ENCODE results near the gene ZNF575.

DNA sequence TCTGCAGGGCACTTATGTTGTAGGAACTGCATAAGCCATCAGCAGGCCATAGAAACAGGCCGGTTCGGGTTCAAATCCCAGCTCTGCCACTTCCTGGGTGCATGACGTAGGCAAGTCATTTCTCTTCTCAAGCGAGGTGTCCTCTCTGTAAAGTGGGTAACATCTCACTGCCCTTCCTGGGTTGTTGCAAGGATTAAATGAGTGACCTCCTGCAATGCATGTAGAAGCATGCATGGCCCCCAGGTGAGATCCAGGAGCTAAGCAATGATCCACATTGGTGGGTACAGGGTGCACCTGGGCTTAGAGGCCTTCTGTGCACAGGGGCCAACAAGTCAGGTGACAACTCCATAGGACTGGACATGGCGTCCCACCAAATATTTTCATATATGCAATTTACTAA lies 42.2 kb upstream of the ZNF575 start:
- TF ChIP-seq, protein P1, sequence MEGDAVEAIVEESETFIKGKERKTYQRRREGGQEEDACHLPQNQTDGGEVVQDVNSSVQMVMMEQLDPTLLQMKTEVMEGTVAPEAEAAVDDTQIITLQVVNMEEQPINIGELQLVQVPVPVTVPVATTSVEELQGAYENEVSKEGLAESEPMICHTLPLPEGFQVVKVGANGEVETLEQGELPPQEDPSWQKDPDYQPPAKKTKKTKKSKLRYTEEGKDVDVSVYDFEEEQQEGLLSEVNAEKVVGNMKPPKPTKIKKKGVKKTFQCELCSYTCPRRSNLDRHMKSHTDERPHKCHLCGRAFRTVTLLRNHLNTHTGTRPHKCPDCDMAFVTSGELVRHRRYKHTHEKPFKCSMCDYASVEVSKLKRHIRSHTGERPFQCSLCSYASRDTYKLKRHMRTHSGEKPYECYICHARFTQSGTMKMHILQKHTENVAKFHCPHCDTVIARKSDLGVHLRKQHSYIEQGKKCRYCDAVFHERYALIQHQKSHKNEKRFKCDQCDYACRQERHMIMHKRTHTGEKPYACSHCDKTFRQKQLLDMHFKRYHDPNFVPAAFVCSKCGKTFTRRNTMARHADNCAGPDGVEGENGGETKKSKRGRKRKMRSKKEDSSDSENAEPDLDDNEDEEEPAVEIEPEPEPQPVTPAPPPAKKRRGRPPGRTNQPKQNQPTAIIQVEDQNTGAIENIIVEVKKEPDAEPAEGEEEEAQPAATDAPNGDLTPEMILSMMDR (IDR thresholded peaks at IDR 0.05) = no peak
- no peak for TF ChIP-seq POLR2A (IDR thresholded peaks at IDR 0.05)

All from uterus (tissue), 2 donors.